GM23338 (cell line): Measurements from ENCODE around the gene RABGAP1L.

ENCODE experiments used
- CREB1 ChIP-seq: fragments of 250-450 bp; sonication (Bioruptor Pico); IDR thresholded peaks from 2 replicates; pipeline ENCODE4 v1.5.0; 2020; ENCODE audit warnings: low read depth, mild to moderate bottlenecking, moderate library complexity
- POLR2AphosphoS5 ChIP-seq: IDR thresholded peaks from 2 replicates; pipeline ENCODE4 v1.6.1; 2016; ENCODE audit warnings: antibody characterized with exemption, low read depth
- ZNF114 ChIP-seq: fragments of 250-450 bp; sonication (Bioruptor Pico); IDR thresholded peaks from 2 replicates; pipeline ENCODE4 v1.5.0; 2020; ENCODE audit warnings: mild to moderate bottlenecking, moderate library complexity
- ZNF331 ChIP-seq: fragments of 250-450 bp; sonication (Bioruptor Pico); IDR thresholded peaks from 2 replicates; pipeline ENCODE4 v1.5.0; 2020; ENCODE audit warnings: low read depth, mild to moderate bottlenecking, moderate library complexity
- TF ChIP-seq, protein P1 (sequence below), 2 experiments: fragments of 200-600 bp in 1 of 2; sonication (generic) in 1 of 2; conservative IDR thresholded peaks; 2 replicates each; pipeline versions ENCODE4 v1.5.1 to v1.6.1; 2016 to 2017; ENCODE audit warnings: antibody characterized with exemption in 2 of 2, low read depth in 2 of 2, mild to moderate bottlenecking in 2 of 2, moderate library complexity in 1 of 2
- TF ChIP-seq, protein P2 (sequence below): IDR thresholded peaks from one replicate; pipeline ENCODE4 v1.6.1; 2018; ENCODE audit warnings: antibody characterized with exemption; ENCODE audit not compliant: unreplicated experiment

DNA sequence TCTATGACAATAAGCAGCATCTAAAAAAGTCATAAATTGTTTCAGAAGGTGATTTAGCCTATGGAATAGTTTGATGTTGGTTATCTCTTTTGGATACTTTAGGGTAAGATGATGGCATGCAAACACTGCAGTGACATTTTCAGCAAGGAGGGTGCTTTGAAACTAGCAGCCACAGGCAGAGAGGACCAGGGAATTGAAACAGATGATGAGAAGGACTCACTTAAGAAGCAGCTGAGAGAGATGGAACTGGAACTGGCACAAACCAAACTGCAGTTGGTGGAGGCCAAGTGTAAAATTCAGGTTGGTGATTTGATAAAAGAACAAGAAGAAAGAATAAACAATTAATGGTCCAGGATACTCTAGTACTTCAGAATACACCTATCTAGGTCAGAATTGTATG is 829.2 kb downstream of the RABGAP1L start:
- no peak for TF ChIP-seq POLR2AphosphoS5
- TF ChIP-seq, protein P1, sequence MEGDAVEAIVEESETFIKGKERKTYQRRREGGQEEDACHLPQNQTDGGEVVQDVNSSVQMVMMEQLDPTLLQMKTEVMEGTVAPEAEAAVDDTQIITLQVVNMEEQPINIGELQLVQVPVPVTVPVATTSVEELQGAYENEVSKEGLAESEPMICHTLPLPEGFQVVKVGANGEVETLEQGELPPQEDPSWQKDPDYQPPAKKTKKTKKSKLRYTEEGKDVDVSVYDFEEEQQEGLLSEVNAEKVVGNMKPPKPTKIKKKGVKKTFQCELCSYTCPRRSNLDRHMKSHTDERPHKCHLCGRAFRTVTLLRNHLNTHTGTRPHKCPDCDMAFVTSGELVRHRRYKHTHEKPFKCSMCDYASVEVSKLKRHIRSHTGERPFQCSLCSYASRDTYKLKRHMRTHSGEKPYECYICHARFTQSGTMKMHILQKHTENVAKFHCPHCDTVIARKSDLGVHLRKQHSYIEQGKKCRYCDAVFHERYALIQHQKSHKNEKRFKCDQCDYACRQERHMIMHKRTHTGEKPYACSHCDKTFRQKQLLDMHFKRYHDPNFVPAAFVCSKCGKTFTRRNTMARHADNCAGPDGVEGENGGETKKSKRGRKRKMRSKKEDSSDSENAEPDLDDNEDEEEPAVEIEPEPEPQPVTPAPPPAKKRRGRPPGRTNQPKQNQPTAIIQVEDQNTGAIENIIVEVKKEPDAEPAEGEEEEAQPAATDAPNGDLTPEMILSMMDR (conservative IDR thresholded peaks at IDR 0.05; ENCODE audit: low read depth in 2 of 2) = no peak
- TF ChIP-seq CREB1 = no peak
- TF ChIP-seq, protein P2, sequence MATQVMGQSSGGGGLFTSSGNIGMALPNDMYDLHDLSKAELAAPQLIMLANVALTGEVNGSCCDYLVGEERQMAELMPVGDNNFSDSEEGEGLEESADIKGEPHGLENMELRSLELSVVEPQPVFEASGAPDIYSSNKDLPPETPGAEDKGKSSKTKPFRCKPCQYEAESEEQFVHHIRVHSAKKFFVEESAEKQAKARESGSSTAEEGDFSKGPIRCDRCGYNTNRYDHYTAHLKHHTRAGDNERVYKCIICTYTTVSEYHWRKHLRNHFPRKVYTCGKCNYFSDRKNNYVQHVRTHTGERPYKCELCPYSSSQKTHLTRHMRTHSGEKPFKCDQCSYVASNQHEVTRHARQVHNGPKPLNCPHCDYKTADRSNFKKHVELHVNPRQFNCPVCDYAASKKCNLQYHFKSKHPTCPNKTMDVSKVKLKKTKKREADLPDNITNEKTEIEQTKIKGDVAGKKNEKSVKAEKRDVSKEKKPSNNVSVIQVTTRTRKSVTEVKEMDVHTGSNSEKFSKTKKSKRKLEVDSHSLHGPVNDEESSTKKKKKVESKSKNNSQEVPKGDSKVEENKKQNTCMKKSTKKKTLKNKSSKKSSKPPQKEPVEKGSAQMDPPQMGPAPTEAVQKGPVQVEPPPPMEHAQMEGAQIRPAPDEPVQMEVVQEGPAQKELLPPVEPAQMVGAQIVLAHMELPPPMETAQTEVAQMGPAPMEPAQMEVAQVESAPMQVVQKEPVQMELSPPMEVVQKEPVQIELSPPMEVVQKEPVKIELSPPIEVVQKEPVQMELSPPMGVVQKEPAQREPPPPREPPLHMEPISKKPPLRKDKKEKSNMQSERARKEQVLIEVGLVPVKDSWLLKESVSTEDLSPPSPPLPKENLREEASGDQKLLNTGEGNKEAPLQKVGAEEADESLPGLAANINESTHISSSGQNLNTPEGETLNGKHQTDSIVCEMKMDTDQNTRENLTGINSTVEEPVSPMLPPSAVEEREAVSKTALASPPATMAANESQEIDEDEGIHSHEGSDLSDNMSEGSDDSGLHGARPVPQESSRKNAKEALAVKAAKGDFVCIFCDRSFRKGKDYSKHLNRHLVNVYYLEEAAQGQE = no peak
- no peak for TF ChIP-seq ZNF114 (CRISPR knock-in tag)
- TF ChIP-seq ZNF331 (CRISPR knock-in tag) = no peak
